Endometrial microvascular endothelial cells (primary cell): ENCODE measurements around the gene MDP1. TPM values are rescaled to one million over a fixed set of nuclear protein-coding genes. Genes with fewer than 3 reads are reported as not detected.

ENCODE experiments used
- in situ Hi-C: cut with HindIII; loops from 2 replicates; pipeline ENCODE4 v1.10.0; 2017; ENCODE audit warnings: low sequenced_read_pairs, low pct_unique_long_range_greater_than_20kb; ENCODE audit errors: inconsistent ontology term
- total RNA-seq: library from RNA; depleted of rRNA; stranded (reverse); fragments of >200 nt; gene quantifications from one replicate; pipeline ENCODE4 v1.2.3, GENCODE V29; 2015; ENCODE audit errors: inconsistent ontology term

MDP1 gene
- total RNA-seq, 1 donor from 2014 or later = 2.3 TPM

GRCh38 chr14:24206260-24207103 is 9.4 kb downstream of the MDP1 start:
- in situ Hi-C loops = loop anchor here (10.0 kb wide), 1 partner anchor 88 kb away; the partner anchor contains the start of genes DHRS1 and NOP9

DNA sequence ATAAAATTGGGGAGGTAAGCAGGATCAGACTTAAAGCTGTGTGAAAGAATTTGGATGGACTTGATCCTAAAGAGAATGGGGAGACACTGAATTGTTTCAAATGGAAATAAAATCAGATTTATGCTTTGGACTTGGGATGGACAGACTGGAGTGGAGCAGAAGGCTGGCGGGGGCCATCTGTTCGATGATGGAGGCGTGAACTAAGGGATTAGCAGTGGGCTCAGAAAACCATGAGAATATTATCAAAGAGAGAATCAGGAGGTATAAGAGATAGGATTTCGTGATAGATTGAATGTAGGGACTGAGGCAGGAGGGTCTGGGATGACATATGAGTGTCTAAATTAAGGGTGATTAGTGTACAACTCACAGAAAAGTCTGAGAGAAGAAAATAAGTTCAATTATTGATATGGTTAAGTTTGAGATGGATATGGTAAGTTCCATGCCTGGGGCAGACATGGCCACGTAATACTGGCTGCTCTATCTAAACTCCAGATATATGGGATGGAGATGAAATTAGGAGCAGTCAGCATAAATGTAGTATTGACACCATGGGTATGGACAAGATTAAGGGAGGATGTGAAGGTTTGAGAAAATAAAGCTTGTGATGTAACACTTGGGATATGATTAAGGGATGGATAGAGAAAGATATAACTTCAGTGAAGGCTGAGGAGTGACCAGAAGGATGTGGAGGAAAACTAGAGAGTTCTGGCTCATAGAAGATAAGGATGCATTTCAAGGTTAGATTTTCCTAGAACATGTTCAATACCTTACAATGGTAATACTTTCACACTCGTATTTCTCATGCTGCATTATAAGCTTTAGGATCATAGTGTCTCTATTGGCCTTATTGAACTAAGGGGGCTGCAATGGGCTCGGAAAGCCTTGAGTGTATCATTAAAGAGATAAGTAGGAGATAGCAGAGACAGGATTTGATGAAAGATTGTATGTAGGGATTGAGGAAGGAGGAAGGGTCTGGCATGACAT is 11.4 kb downstream of the MDP1 start:
- in situ Hi-C loops = loop anchor here (10.0 kb wide), 1 partner anchor 90 kb away; the partner anchor contains the start of genes DHRS1 and NOP9

GRCh38 chr14:24203249-24203886 is 12.5 kb downstream of the MDP1 start:
- in situ Hi-C loops = loop anchor here (10.0 kb wide), 1 partner anchor 91 kb away; the partner anchor contains the start of genes DHRS1 and NOP9

DNA sequence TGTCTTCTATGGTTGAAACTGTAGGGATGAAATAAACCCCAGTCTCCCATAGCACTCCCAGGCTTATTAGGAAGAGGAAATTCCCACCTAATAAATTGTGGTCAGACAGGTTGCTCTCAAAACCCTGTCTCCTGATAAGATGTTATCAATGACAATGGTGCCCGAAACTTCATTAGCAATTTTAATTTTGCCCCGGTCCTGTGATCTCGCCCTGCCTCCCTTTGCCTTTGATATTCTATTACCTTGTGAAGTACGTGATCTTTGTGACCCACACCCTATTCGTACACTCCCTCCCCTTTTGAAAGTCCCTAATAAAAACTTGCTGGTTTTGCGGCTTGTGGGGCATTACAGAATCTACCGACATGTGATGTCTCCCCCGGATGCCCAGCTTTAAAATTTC is 13.3 kb downstream of the MDP1 start:
- in situ Hi-C loops = loop anchor here (10.0 kb wide), 1 partner anchor 92 kb away; the partner anchor contains the start of genes DHRS1 and NOP9

GRCh38 chr14:24198814-24199524 is 16.9 kb downstream of the MDP1 start:
- in situ Hi-C loops = no loop called here

GRCh38 chr14:24197056-24197450 is 18.8 kb downstream of the MDP1 start:
- in situ Hi-C loops = no loop called here

GRCh38 chr14:24196071-24197055 is 19.5 kb downstream of the MDP1 start:
- in situ Hi-C loops = no loop called here

- in situ Hi-C loops = no loop called here
These were observed 20.4 kb downstream of the MDP1 start, which contains the start of gene TM9SF1 for GRCh38 chr14:24195186-24196070. TM9SF1 (minus strand) TSS chr14:24195441; CDS start chr14:24195019, 422 bp downstream.

DNA sequence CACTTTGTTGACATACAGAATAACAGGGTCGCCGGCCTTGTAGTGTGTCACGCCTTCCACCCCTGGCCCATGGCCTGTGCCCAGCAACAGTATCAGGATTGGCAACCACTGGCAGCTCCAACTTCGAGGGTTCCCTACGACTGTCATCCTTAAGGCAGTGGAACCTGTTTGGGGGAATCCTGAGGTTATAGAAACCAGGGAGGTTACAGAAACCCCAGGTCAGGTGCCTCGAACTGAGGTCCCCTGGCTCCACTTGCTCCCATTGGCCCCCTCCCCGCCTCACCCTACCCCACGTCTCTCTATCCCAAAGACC is 21.0 kb downstream of the MDP1 start:
- in situ Hi-C loops = no loop called here

- in situ Hi-C loops = no loop called here
These were observed 21.5 kb downstream of the MDP1 start for GRCh38 chr14:24194186-24194872.

GRCh38 chr14:24192933-24193332 is 22.9 kb downstream of the MDP1 start:
- in situ Hi-C loops = no loop called here

DNA sequence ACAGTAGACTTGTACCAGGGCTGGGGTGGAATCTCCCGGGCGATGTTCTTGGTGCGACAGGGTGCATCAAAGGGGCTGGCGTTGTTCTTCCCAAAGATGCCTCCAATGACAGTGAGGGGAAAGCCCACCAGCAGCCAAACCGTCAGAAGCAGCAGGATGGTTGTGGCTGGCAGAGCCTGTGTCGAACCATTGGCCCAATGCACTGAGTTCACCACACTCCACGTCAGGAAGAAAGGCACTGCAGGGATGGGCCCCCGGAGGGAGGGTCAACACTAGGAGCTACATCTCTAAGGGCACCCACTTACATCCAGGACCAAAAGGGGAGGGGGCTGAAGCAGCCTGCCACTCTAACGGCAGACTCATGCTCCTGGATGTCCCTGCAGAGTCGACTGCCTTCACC is 25.4 kb downstream of the MDP1 start:
- in situ Hi-C loops = no loop called here

- in situ Hi-C loops = no loop called here
These were observed 26.4 kb downstream of the MDP1 start for GRCh38 chr14:24189460-24189859.

DNA sequence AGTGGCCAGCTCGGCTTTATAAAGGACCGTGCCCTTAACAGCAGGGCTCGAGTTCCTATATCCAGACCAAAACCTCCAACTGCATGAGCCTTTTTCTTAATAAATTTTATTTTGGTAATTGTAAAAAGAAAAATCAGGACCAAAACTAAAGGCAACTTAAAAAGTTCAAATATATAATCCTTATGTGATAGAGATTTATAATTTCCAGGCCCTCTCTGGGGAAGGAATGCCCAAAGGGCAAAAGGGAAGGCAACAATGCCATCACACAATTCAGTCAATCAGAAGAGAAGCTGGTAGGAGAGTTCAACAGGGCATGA is 26.8 kb downstream of the MDP1 start:
- in situ Hi-C loops = no loop called here

DNA sequence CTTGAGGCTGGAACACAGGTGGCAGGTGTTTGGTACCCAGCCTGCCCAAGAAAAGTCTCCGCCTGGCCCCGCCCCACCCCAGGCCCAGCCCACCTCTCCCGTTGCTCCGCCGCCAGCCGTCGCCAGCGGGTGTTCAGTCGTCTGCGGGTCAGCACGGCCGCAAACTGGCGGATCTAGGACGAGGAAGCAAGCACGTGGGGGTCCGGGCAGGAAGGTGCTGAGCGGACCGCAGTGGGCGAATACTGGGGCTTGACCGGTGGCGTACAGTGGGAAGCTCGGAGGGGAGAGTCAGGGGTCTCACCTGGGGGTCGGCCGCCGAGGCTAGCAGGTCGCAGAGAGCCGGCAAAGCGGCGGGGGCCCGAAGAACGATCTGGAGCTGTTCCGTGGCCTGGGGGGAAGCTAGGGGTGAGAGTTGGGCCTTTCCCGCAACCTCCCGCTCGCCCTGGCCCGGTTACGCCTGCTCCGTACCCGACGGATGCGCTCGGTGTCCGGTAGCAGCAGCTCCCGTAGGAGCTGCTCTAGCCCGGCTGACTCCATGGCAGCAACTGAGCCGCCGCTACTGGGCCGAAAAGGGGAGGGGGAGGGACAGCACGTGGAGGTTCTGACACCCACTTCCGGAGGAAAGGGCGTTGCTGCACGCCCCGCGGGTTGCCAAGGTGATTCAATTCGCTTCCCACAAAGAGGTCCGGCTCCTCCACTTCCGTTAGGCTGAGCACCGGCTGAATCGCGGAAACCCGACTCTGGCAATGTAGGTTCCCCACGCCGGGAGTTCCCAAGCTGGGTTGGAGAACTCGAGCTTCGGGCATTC is 27.4 kb downstream of the MDP1 start, which contains the start of gene IPO4:
Gene IPO4 (minus strand): TSS at position 566 of the 808 bp plus-strand sequence. CDS start 29 bp downstream, at position 537.
- in situ Hi-C loops = no loop called here
